ENCODE results near the gene FIGNL2. TPM values are rescaled to one million over a fixed set of nuclear protein-coding genes. Genes with fewer than 3 reads are reported as not detected.

FIGNL2 gene
- total and polyA plus RNA-seq, 9 of the 15 experiments (the other 6 are each of a cell fraction or from before 2014, with no cell fraction given) = 0.01 TPM; not detected in 8

GRCh38 chr12:51818566-51819300 lies 29.8 kb downstream of the FIGNL2 start:
- TF ChIP-seq XRCC4 (IDR thresholded peaks at IDR 0.05; ENCODE audit: extremely low read depth, insufficient read depth, insufficient read length) = no peak
- TF ChIP-seq NFIC (IDR thresholded peaks at IDR 0.05) = peak; percentile 42; the same call in 1 of the 2 replicates
- Histone ChIP-seq H3K4me1 (replicated peaks in 1 of 2; ENCODE audit: control insufficient read depth in 2 of 2, insufficient read depth in 2 of 2, low read length in 2 of 2) (peaks cover 0 to 32% of the 10 kb centered on the region in 2 experiments; a peak in 2 of 5 replicates), H3K36me3 (ENCODE audit: control insufficient read depth, insufficient read depth, low read length) (no peaks in the 10 kb centered on the region), H3K9me3 (replicated peaks; ENCODE audit: control insufficient read depth, insufficient read depth, low read depth, low read length) (no peaks in the 10 kb centered on the region), H3K9me1 (ENCODE audit: control insufficient read depth, insufficient read depth, low read length) (no peaks in the 10 kb centered on the region), H3K27ac (ENCODE audit: extremely low read depth, low read depth, low read length) (no peak overlapping the region), H3K4me2 (ENCODE audit: insufficient read depth, low read length) (no peak overlapping the region), H2AFZ (ENCODE audit: low read depth, low read length) (no peak overlapping the region), H3K4me3 (no peak overlapping the region), H3K79me2 (ENCODE audit: control insufficient read depth, insufficient read depth, low read length) (no peaks in the 10 kb centered on the region), H3K27me3 (ENCODE audit: control insufficient read depth in 2 of 2, insufficient read depth in 2 of 2, low read length in 2 of 2) (peaks cover 17 to 76% of the 10 kb centered on the region in 2 experiments; a peak in 4 of 5 replicates), H4K20me1 (replicated peaks; ENCODE audit: control insufficient read depth, insufficient read depth, low read length) (no peaks in the 10 kb centered on the region), H3K9ac (ENCODE audit: insufficient read depth in 1 of 2, low read depth in 2 of 2, low read length in 2 of 2) (no peak overlapping the region)
- POLR2A ChIA-PET = no interaction called here
- no TSS peak for BruUV-seq (replicated peaks)
- intact Hi-C loops (cut with micrococcal nuclease) = no loop called here
- DNase-seq (ENCODE audit: extremely low read depth in 1 of 4, low spot score in 3 of 4) (no peak), ATAC-seq (no peak), FAIRE-seq (no peak)
- CTCF ChIA-PET (ENCODE audit: low intra/inter-chr PET ratio) = interaction anchor here (0.7 kb wide), 1 partner anchor 403 kb away, joined by 3 read pairs; no protein-coding TSS in a partner anchor
- in situ Hi-C loops (cut with MboI) = no loop called here
- 0% methylated on average over 4 of the region's 4 CpGs for WGBS (ENCODE audit: insufficient coverage, low coverage, missing lambda C conversion rate)

DNA sequence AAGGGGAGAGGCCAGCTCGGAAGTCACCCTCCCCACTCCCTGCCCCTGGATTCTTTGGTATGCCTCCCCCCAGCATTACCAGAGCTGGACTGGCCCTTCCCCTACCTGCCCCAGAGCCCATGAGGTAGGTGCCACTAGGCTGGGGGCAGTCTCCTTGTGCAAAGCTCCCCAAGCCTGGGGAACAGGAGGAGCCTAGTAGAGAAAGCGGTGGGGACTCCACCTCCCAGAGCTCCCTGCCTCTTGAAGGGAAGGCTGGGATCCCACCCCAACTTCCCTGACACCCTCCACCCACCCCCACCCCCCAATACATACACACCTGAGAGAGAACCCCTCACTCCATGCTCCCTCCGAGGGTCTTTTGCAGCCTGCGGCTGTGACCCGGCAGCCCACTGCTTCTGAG lies 30.4 kb downstream of the FIGNL2 start:
- Histone ChIP-seq H3K9me1 (ENCODE audit: control insufficient read depth, insufficient read depth, low read length) (no peaks in the 10 kb centered on the region), H2AFZ (ENCODE audit: low read depth, low read length) (no peak overlapping the region), H3K4me3 (no peak overlapping the region), H3K36me3 (ENCODE audit: control insufficient read depth, insufficient read depth, low read length) (no peaks in the 10 kb centered on the region), H3K79me2 (ENCODE audit: control insufficient read depth, insufficient read depth, low read length) (no peaks in the 10 kb centered on the region), H4K20me1 (replicated peaks; ENCODE audit: control insufficient read depth, insufficient read depth, low read length) (0 out of 2 replicates have a peak, but pooled peaks cover 1% of the 10 kb centered on the region), H3K9ac (ENCODE audit: insufficient read depth in 1 of 2, low read depth in 2 of 2, low read length in 2 of 2) (no peak overlapping the region), H3K4me2 (ENCODE audit: insufficient read depth, low read length) (no peak overlapping the region), H3K9me3 (replicated peaks; ENCODE audit: control insufficient read depth, insufficient read depth, low read depth, low read length) (no peaks in the 10 kb centered on the region), H3K27ac (ENCODE audit: extremely low read depth, low read depth, low read length) (no peak overlapping the region), H3K4me1 (replicated peaks in 1 of 2; ENCODE audit: control insufficient read depth in 2 of 2, insufficient read depth in 2 of 2, low read length in 2 of 2) (peaks cover 0 to 32% of the 10 kb centered on the region in 2 experiments; a peak in 2 of 5 replicates), H3K27me3 (ENCODE audit: control insufficient read depth in 2 of 2, insufficient read depth in 2 of 2, low read length in 2 of 2) (peaks cover 17 to 76% of the 10 kb centered on the region in 2 experiments; a peak in 4 of 5 replicates)
- POLR2A ChIA-PET = interaction anchor here (1.0 kb wide), 1 partner anchor 14 kb away, joined by 4 read pairs; no protein-coding TSS in a partner anchor
- BruUV-seq (replicated peaks) = no TSS peak
- in situ Hi-C loops (cut with MboI) = no loop called here
- intact Hi-C loops (cut with micrococcal nuclease) = no loop called here
- DNase-seq (ENCODE audit: extremely low read depth in 1 of 4, low spot score in 3 of 4) (no peak), FAIRE-seq (no peak), ATAC-seq (no peak)
- CTCF ChIA-PET (ENCODE audit: low intra/inter-chr PET ratio) = interaction anchor here (0.7 kb wide), 1 partner anchor 403 kb away, joined by 3 read pairs; no protein-coding TSS in a partner anchor
- 4% methylated on average over 4 of the region's 5 CpGs for WGBS (ENCODE audit: insufficient coverage, low coverage, missing lambda C conversion rate)
- TF ChIP-seq KDM1A (IDR thresholded peaks at IDR 0.05) (no peak), RHOXF2B (CRISPR knock-in tag; conservative IDR thresholded peaks at IDR 0.05) (no peak)
- TF ChIP-seq, protein P1, sequence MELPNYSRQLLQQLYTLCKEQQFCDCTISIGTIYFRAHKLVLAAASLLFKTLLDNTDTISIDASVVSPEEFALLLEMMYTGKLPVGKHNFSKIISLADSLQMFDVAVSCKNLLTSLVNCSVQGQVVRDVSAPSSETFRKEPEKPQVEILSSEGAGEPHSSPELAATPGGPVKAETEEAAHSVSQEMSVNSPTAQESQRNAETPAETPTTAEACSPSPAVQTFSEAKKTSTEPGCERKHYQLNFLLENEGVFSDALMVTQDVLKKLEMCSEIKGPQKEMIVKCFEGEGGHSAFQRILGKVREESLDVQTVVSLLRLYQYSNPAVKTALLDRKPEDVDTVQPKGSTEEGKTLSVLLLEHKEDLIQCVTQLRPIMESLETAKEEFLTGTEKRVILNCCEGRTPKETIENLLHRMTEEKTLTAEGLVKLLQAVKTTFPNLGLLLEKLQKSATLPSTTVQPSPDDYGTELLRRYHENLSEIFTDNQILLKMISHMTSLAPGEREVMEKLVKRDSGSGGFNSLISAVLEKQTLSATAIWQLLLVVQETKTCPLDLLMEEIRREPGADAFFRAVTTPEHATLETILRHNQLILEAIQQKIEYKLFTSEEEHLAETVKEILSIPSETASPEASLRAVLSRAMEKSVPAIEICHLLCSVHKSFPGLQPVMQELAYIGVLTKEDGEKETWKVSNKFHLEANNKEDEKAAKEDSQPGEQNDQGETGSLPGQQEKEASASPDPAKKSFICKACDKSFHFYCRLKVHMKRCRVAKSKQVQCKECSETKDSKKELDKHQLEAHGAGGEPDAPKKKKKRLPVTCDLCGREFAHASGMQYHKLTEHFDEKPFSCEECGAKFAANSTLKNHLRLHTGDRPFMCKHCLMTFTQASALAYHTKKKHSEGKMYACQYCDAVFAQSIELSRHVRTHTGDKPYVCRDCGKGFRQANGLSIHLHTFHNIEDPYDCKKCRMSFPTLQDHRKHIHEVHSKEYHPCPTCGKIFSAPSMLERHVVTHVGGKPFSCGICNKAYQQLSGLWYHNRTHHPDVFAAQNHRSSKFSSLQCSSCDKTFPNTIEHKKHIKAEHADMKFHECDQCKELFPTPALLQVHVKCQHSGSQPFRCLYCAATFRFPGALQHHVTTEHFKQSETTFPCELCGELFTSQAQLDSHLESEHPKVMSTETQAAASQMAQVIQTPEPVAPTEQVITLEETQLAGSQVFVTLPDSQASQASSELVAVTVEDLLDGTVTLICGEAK (IDR thresholded peaks at IDR 0.05) = no peak
- TF ChIP-seq, protein P1 (CRISPR knock-in tag; IDR thresholded peaks at IDR 0.05) = no peak

Data from K562 (cell line).